H9 (cell line): Measurements from ENCODE around the gene UBE3A. TPM values are rescaled to one million over a fixed set of nuclear protein-coding genes. Genes with fewer than 3 reads are reported as not detected.

ENCODE experiments used
- DNase-seq: peaks from one replicate; pipeline ENCODE4 v3.0.0-alpha.2; 2017
- H2AFZ ChIP-seq: one replicate; pipeline ENCODE4 v1.6.1; 2013; ENCODE audit warnings: mild to moderate bottlenecking, low read length, control low read depth, moderate library complexity
- H2AK5ac ChIP-seq: 2 replicates; pipeline ENCODE4 v1.6.1; 2013; ENCODE audit warnings: low read length, control low read depth, mixed read lengths; ENCODE audit not compliant: insufficient read length
- H2BK120ac ChIP-seq: one replicate; pipeline ENCODE4 v1.6.1; 2013; ENCODE audit warnings: low read depth, mild to moderate bottlenecking, low read length, control low read depth, inconsistent platforms; ENCODE audit not compliant: poor library complexity, severe bottlenecking
- H2BK12ac ChIP-seq: 2 replicates; pipeline ENCODE4 v1.6.1; 2013; ENCODE audit warnings: low read length, control low read depth, mixed read lengths, low read depth; ENCODE audit not compliant: insufficient read length
- H2BK15ac ChIP-seq: 2 replicates; pipeline ENCODE4 v1.6.1; 2013; ENCODE audit warnings: low read depth, low read length, control low read depth
- H2BK20ac ChIP-seq: one replicate; pipeline ENCODE4 v1.6.1; 2013; ENCODE audit warnings: low read depth, mild to moderate bottlenecking, low read length, control low read depth, inconsistent platforms; ENCODE audit not compliant: poor library complexity, severe bottlenecking
- H2BK5ac ChIP-seq: 2 replicates; pipeline ENCODE4 v1.6.1; 2013; ENCODE audit warnings: low read length, control low read depth, mixed read lengths; ENCODE audit not compliant: insufficient read length
- H3K14ac ChIP-seq: 2 replicates; pipeline ENCODE4 v1.6.1; 2013; ENCODE audit warnings: low read length, control low read depth; ENCODE audit not compliant: insufficient read depth
- H3K18ac ChIP-seq: 2 replicates; pipeline ENCODE4 v1.6.1; 2013; ENCODE audit warnings: low read depth, mild to moderate bottlenecking, mixed read lengths, low read length, control low read depth; ENCODE audit not compliant: insufficient read length
- H3K23ac ChIP-seq: 2 replicates; pipeline ENCODE4 v1.6.1; 2013; ENCODE audit warnings: low read length, control low read depth, mixed read lengths, low read depth; ENCODE audit not compliant: insufficient read length
- H3K23me2 ChIP-seq: 2 replicates; pipeline ENCODE4 v1.6.1; 2013; ENCODE audit warnings: low read depth, mild to moderate bottlenecking, mixed read lengths, low read length, control low read depth; ENCODE audit not compliant: insufficient read length, poor library complexity, severe bottlenecking
- H3K27ac ChIP-seq: 2 replicates; pipeline ENCODE4 v1.5.1; 2013; ENCODE audit warnings: low read length, control low read depth, mixed read lengths, low read depth; ENCODE audit not compliant: insufficient read length
- H3K27me3 ChIP-seq: 2 replicates; pipeline ENCODE4 v1.6.1; 2013; ENCODE audit warnings: low read length, control low read depth, inconsistent platforms; ENCODE audit not compliant: insufficient read depth
- H3K4ac ChIP-seq: 2 replicates; pipeline ENCODE4 v1.6.1; 2013; ENCODE audit warnings: low read depth, mild to moderate bottlenecking, control low read depth, inconsistent platforms, low read length, moderate library complexity
- H3K4me1 ChIP-seq: 2 replicates; pipeline ENCODE4 v1.6.1; 2013; ENCODE audit warnings: low read length, control low read depth, inconsistent platforms; ENCODE audit not compliant: insufficient read depth
- H3K4me2 ChIP-seq: 2 replicates; pipeline ENCODE4 v1.6.1; 2013; ENCODE audit warnings: low read length, control low read depth, mixed read lengths; ENCODE audit not compliant: insufficient read length, insufficient read depth
- H3K56ac ChIP-seq: 2 replicates; pipeline ENCODE4 v1.6.1; 2013; ENCODE audit warnings: low read depth, mild to moderate bottlenecking, mixed read lengths, low read length, control low read depth; ENCODE audit not compliant: insufficient read length
- H3K79me1 ChIP-seq: 2 replicates; pipeline ENCODE4 v1.6.1; 2013; ENCODE audit warnings: low read depth, mild to moderate bottlenecking, moderate library complexity, low read length, control low read depth, inconsistent platforms; ENCODE audit not compliant: insufficient read depth, poor library complexity, severe bottlenecking
- H3K79me2 ChIP-seq: 2 replicates; pipeline ENCODE4 v1.6.1; 2013; ENCODE audit warnings: low read length, control low read depth, inconsistent platforms; ENCODE audit not compliant: insufficient read depth
- H3K9ac ChIP-seq: 2 replicates; pipeline ENCODE4 v1.6.1; 2013; ENCODE audit warnings: low read length, control low read depth, mixed read lengths; ENCODE audit not compliant: insufficient read length; ENCODE audit errors: extremely low read depth
- H3K9me3 ChIP-seq: one replicate; pipeline ENCODE4 v1.6.1; 2013; ENCODE audit warnings: low read depth, low read length, inconsistent platforms; ENCODE audit not compliant: control insufficient read depth
- H3T11ph ChIP-seq: one replicate; pipeline ENCODE4 v1.6.1; 2013; ENCODE audit warnings: mild to moderate bottlenecking, low read length, control low read depth, inconsistent platforms
- H4K20me1 ChIP-seq: one replicate; pipeline ENCODE4 v1.6.1; 2013; ENCODE audit not compliant: control insufficient read depth, insufficient read length, insufficient read depth
- H4K5ac ChIP-seq: 2 replicates; pipeline ENCODE4 v1.6.1; 2013; ENCODE audit warnings: low read depth, mild to moderate bottlenecking, mixed read lengths, low read length, control low read depth; ENCODE audit not compliant: insufficient read length
- H4K8ac ChIP-seq: replicated peaks from 2 replicates; pipeline ENCODE4 v1.6.1; 2013; ENCODE audit warnings: low read length, control low read depth, mixed read lengths, low read depth; ENCODE audit not compliant: insufficient read length
- H4K91ac ChIP-seq: 2 replicates; pipeline ENCODE4 v1.6.1; 2013; ENCODE audit warnings: low read depth, mild to moderate bottlenecking, moderate library complexity, mixed read lengths, low read length, control low read depth; ENCODE audit not compliant: insufficient read length
- H3K27ac Mint-ChIP-seq, 3 experiments: 2 replicates in 2 of 3; 3 replicates in 1 of 3; pipeline ENCODE4 v1.8.0; 2020 to 2021; ENCODE audit warnings: mixed read lengths in 3 of 3, mild to moderate bottlenecking in 1 of 3, moderate library complexity in 1 of 3
- H3K27me3 Mint-ChIP-seq: 2 replicates; pipeline ENCODE4 v1.8.0; 2021; ENCODE audit warnings: low read depth, mild to moderate bottlenecking, moderate library complexity, mixed read lengths
- H3K36me3 Mint-ChIP-seq, 3 experiments: 2 replicates in 2 of 3; 3 replicates in 1 of 3; pipeline ENCODE4 v1.8.0; 2020 to 2021; ENCODE audit warnings: low read depth in 3 of 3, mixed read lengths in 3 of 3; ENCODE audit not compliant: insufficient read depth in 1 of 3
- H3K4me1 Mint-ChIP-seq, 2 experiments: 2 replicates each; pipeline ENCODE4 v1.8.0; 2020; ENCODE audit warnings: mixed read lengths in 2 of 2
- H3K4me3 Mint-ChIP-seq, 2 experiments: 2 replicates in 1 of 2; 3 replicates in 1 of 2; pipeline ENCODE4 v1.8.0; 2020 to 2021; ENCODE audit warnings: mild to moderate bottlenecking in 2 of 2, mixed read lengths in 2 of 2, moderate library complexity in 1 of 2
- H3K9me3 Mint-ChIP-seq, 2 experiments: 2 replicates in 1 of 2; 3 replicates in 1 of 2; pipeline ENCODE4 v1.8.0; 2020; ENCODE audit warnings: mild to moderate bottlenecking in 2 of 2, mixed read lengths in 2 of 2, moderate library complexity in 1 of 2
- WGBS: extraction: QIAGEN DNeasy Blood & Tissue Kit; methylation state at CpG from one replicate; pipeline ENCODE4 v1.1.7; 2013; ENCODE audit warnings: missing lambda C conversion rate, low lambda C conversion rate, mixed read lengths; ENCODE audit not compliant: insufficient read length; ENCODE audit errors: extremely low coverage; 5-methylcytosine and 5-hydroxymethylcytosine counted together
- total RNA-seq: library from RNA; stranded (reverse); gene quantifications from 2 replicates; pipeline ENCODE4 v1.2.1, GENCODE V29; 2021
- TF ChIP-seq, protein P1 (sequence below): fragments of 200-600 bp; sonication (generic); conservative IDR thresholded peaks from 3 replicates; pipeline ENCODE4 v1.8.0; 2021; ENCODE audit warnings: antibody characterized with exemption, mild to moderate bottlenecking

The UBE3A gene
- total RNA-seq, 1 experiment from 2014 or later: 108 TPM

DNA sequence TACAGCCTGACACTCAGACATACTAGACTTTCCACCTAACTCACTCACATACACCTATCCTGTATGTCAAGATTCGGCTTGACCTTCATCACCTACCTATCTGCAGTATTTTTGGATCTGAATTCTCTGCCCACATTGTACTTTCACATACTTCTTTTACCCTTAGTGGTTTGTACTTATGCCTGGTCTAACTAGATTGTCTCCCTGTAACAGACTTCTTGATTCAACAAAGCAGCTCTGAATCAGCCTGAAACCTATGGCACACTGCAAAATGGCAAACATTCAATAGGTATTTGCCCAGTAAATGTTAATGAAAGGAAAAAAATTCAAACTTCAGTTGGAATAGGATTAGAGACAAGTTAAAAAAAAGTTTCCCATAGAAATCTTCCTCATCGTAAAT, 106.5 kb downstream of the UBE3A start:
- H3K79me1 ChIP-seq: no peaks in the 10 kb centered on the region
- Mint-ChIP-seq H3K36me3 (peaks cover 17 to 27% (median 23%) of the 10 kb centered on the region in 3 experiments), H3K4me1 (peaks cover 8 to 13% of the 10 kb centered on the region in 2 experiments), H3K27me3 (no peaks in the 10 kb centered on the region), H3K27ac (no peak overlapping the region), H3K9me3 (no peaks in the 10 kb centered on the region; a peak in 3 of 5 replicates), H3K4me3 (no peak overlapping the region)
- no peak overlapping the region for H2AK5ac ChIP-seq
- H4K20me1 ChIP-seq: no peaks in the 10 kb centered on the region
- H2BK15ac ChIP-seq: no peak overlapping the region
- no peak overlapping the region for H2BK5ac ChIP-seq
- no CpG with 5 or more reads among the region's 2 CpGs for WGBS
- no peak overlapping the region for H3K18ac ChIP-seq
- no peak overlapping the region for H3K4me2 ChIP-seq
- H3K27ac ChIP-seq: no peak overlapping the region
- no peak overlapping the region for H3K4ac ChIP-seq
- H3K27me3 ChIP-seq: no peaks in the 10 kb centered on the region; the same call in 1 of the 2 replicates
- H2BK20ac ChIP-seq: no peak overlapping the region
- H3K4me1 ChIP-seq: peaks cover 10% of the 10 kb centered on the region; the same call in 1 of the 2 replicates
- DNase-seq: no peak
- no peak overlapping the region for H2AFZ ChIP-seq
- TF ChIP-seq, protein P1, sequence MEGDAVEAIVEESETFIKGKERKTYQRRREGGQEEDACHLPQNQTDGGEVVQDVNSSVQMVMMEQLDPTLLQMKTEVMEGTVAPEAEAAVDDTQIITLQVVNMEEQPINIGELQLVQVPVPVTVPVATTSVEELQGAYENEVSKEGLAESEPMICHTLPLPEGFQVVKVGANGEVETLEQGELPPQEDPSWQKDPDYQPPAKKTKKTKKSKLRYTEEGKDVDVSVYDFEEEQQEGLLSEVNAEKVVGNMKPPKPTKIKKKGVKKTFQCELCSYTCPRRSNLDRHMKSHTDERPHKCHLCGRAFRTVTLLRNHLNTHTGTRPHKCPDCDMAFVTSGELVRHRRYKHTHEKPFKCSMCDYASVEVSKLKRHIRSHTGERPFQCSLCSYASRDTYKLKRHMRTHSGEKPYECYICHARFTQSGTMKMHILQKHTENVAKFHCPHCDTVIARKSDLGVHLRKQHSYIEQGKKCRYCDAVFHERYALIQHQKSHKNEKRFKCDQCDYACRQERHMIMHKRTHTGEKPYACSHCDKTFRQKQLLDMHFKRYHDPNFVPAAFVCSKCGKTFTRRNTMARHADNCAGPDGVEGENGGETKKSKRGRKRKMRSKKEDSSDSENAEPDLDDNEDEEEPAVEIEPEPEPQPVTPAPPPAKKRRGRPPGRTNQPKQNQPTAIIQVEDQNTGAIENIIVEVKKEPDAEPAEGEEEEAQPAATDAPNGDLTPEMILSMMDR: no peak
- no peak overlapping the region for H4K5ac ChIP-seq
- H4K91ac ChIP-seq: no peak overlapping the region
- H3K9ac ChIP-seq: no peak overlapping the region
- no peak overlapping the region for H4K8ac ChIP-seq
- H3K23ac ChIP-seq: no peak overlapping the region
- no peak overlapping the region for H3T11ph ChIP-seq
- H3K9me3 ChIP-seq: no peaks in the 10 kb centered on the region
- H3K56ac ChIP-seq: no peak overlapping the region
- H3K14ac ChIP-seq: no peak overlapping the region
- H3K23me2 ChIP-seq: no peaks in the 10 kb centered on the region
- H2BK12ac ChIP-seq: no peak overlapping the region
- H2BK120ac ChIP-seq: no peak overlapping the region
- no peaks in the 10 kb centered on the region for H3K79me2 ChIP-seq
